ENCODE measurements around the gene SPART. TPM values are rescaled to one million over a fixed set of nuclear protein-coding genes. Genes with fewer than 3 reads are reported as not detected.

SPART gene
- total RNA-seq, 1 experiment from 2014 or later = 0.12 TPM

- POLR2A ChIA-PET = no interaction called here
- Histone ChIP-seq H3K4me2 (ENCODE audit: low read length) (no peak overlapping the region), H3K4me1 (ENCODE audit: control insufficient read depth in 1 of 2, insufficient read depth in 2 of 2, low read length in 2 of 2) (no peaks in the 10 kb centered on the region), H3K27ac (ENCODE audit: low read depth, low read length) (no peak overlapping the region), H3K79me2 (ENCODE audit: insufficient read depth, low read length) (no peaks in the 10 kb centered on the region), H4K20me1 (ENCODE audit: insufficient read depth) (no peaks in the 10 kb centered on the region), H3K9me2 (ENCODE audit: insufficient read depth) (no peaks in the 10 kb centered on the region), H3K27me3 (ENCODE audit: insufficient read depth, low read length) (no peaks in the 10 kb centered on the region), H3K9ac (ENCODE audit: low read length) (no peak overlapping the region), H2AFZ (ENCODE audit: low read depth, low read length, poor library complexity, severe bottlenecking) (no peak overlapping the region), H3K9me3 (ENCODE audit: control insufficient read depth in 1 of 2, insufficient read depth in 1 of 2, low read depth in 1 of 2, low read length in 2 of 2) (peaks cover 6 to 11% of the 10 kb centered on the region in 2 experiments; a peak in 2 of 4 replicates), H3K4me3 (replicated peaks in 1 of 2; ENCODE audit: low read depth in 1 of 2, low read length in 2 of 2) (no peak overlapping the region), H3K36me3 (ENCODE audit: control insufficient read depth in 1 of 2, insufficient read depth in 2 of 2, low read length in 2 of 2) (no peaks in the 10 kb centered on the region)
- DNase-seq (ENCODE audit: low read depth, low spot score) = no peak
- TF ChIP-seq YY1 (IDR thresholded peaks at IDR 0.05; ENCODE audit: extremely low read depth, insufficient replicate concordance, low read depth, low read length) = no peak
- no peak for TF ChIP-seq POLR2AphosphoS5 (IDR thresholded peaks at IDR 0.05; ENCODE audit: low read depth, low read length)
- no peak for TF ChIP-seq ZFX (IDR thresholded peaks at IDR 0.05)
- TF ChIP-seq, protein P1, sequence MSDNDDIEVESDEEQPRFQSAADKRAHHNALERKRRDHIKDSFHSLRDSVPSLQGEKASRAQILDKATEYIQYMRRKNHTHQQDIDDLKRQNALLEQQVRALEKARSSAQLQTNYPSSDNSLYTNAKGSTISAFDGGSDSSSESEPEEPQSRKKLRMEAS (IDR thresholded peaks at IDR 0.05) = no peak
- no peak for TF ChIP-seq CEBPB (IDR thresholded peaks at IDR 0.05; ENCODE audit: low read depth)
- TF ChIP-seq, protein P2, sequence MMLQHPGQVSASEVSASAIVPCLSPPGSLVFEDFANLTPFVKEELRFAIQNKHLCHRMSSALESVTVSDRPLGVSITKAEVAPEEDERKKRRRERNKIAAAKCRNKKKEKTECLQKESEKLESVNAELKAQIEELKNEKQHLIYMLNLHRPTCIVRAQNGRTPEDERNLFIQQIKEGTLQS (IDR thresholded peaks at IDR 0.05) = no peak
- no peak for TF ChIP-seq TCF7L2 (IDR thresholded peaks at IDR 0.05; ENCODE audit: borderline replicate concordance, extremely low read depth, insufficient read depth, insufficient read length)
- RAD21 ChIA-PET (ENCODE audit: low non-redundant PET in 1 of 2, low total read pairs in 2 of 2, uncharacterized antibody in 2 of 2, unreplicated experiment in 2 of 2) = no interaction called here
- ATAC-seq = no peak
- BruUV-seq (replicated peaks) = no TSS peak
- intact Hi-C loops (cut with micrococcal nuclease) = no loop called here
- CTCF ChIA-PET = no interaction called here
These were observed 52.1 kb downstream of the SPART start for GRCh38 chr13:36294096-36294495.

DNA sequence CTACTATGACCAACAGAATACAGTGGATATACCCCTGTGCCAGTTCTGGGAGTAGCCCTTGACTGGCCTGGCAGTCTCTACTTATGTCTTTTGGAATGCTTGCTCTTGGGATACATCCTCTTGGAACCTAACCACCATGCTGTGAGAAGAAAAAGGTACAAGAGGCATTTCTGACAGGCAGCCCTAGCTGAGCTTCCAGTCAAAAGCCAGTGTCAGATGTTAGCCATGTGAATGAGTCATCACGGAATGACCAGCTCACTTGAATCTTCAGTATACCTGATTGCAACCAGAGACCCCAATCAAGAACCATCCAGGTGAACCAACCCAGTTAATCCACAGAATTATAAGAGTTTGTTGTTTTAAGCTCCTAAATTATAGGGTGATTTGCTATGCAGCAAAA, 52.7 kb downstream of the SPART start:
- no peak for ATAC-seq
- RAD21 ChIA-PET (ENCODE audit: low non-redundant PET in 1 of 2, low total read pairs in 2 of 2, uncharacterized antibody in 2 of 2, unreplicated experiment in 2 of 2) = no interaction called here
- Histone ChIP-seq H3K27me3 (ENCODE audit: insufficient read depth, low read length) (no peaks in the 10 kb centered on the region), H3K27ac (ENCODE audit: low read depth, low read length) (no peak overlapping the region), H3K79me2 (ENCODE audit: insufficient read depth, low read length) (no peaks in the 10 kb centered on the region), H4K20me1 (ENCODE audit: insufficient read depth) (no peaks in the 10 kb centered on the region; the same call in 1 of the 2 replicates), H3K9me3 (ENCODE audit: control insufficient read depth in 1 of 2, insufficient read depth in 1 of 2, low read depth in 1 of 2, low read length in 2 of 2) (peaks cover 6 to 11% of the 10 kb centered on the region in 2 experiments; a peak in 2 of 4 replicates), H3K4me2 (ENCODE audit: low read length) (no peak overlapping the region), H3K9me2 (ENCODE audit: insufficient read depth) (no peaks in the 10 kb centered on the region), H3K4me1 (ENCODE audit: control insufficient read depth in 1 of 2, insufficient read depth in 2 of 2, low read length in 2 of 2) (no peaks in the 10 kb centered on the region), H3K36me3 (ENCODE audit: control insufficient read depth in 1 of 2, insufficient read depth in 2 of 2, low read length in 2 of 2) (no peaks in the 10 kb centered on the region), H3K4me3 (replicated peaks in 1 of 2; ENCODE audit: low read depth in 1 of 2, low read length in 2 of 2) (no peak overlapping the region), H3K9ac (ENCODE audit: low read length) (no peak overlapping the region), H2AFZ (ENCODE audit: low read depth, low read length, poor library complexity, severe bottlenecking) (no peak overlapping the region)
- CTCF ChIA-PET = no interaction called here
- no peak for DNase-seq (ENCODE audit: low read depth, low spot score)
- no TSS peak for BruUV-seq (replicated peaks)
- intact Hi-C loops (cut with micrococcal nuclease) = no loop called here
- POLR2A ChIA-PET = no interaction called here
- TF ChIP-seq EGR1 (IDR thresholded peaks at IDR 0.05; ENCODE audit: low read depth) (no peak), EZH2phosphoT487 (IDR thresholded peaks at IDR 0.05; ENCODE audit: borderline replicate concordance) (no peak), REST (IDR thresholded peaks at IDR 0.05; ENCODE audit: low read depth) (no peak), EZH2 (IDR thresholded peaks at IDR 0.05) (no peak), ZNF274 (IDR thresholded peaks at IDR 0.05; ENCODE audit: low read depth, low read length) (no peak), FOSL1 (IDR thresholded peaks at IDR 0.05; ENCODE audit: low read depth) (no peak), SP1 (IDR thresholded peaks at IDR 0.05; ENCODE audit: low read depth) (no peak), ELF1 (IDR thresholded peaks at IDR 0.05; ENCODE audit: borderline replicate concordance, low read depth) (no peak), CEBPB (IDR thresholded peaks at IDR 0.05; ENCODE audit: low read depth) (no peak), RAD21 (IDR thresholded peaks at IDR 0.05; ENCODE audit: low read depth) (no peak)
- TF ChIP-seq, protein P2 (IDR thresholded peaks at IDR 0.05) = no peak
- TF ChIP-seq, protein P1 (IDR thresholded peaks at IDR 0.05) = no peak
